AG04450 (cell line): ENCODE results near the gene FUT7. TPM values are rescaled to one million over a fixed set of nuclear protein-coding genes. Genes with fewer than 3 reads are reported as not detected.

Experiments used
- CTCF ChIA-PET: fragments of 300-600, 350-600 bp; formaldehyde crosslinking; extraction: SDS; loops from one replicate; lab custom pipeline; 2022; ENCODE audit warnings: antibody characterized with exemption, inconsistent platforms; lab: Charles Lee
- POLR2A ChIA-PET: fragments of 350-600 bp; formaldehyde crosslinking; extraction: SDS; loops from one replicate; lab custom pipeline; 2021; ENCODE audit warnings: antibody characterized with exemption, inconsistent platforms; lab: Yijun Ruan, JAX
- DNase-seq: peaks from one replicate; pipeline ENCODE4 v3.0.0-alpha.2; 2011; ENCODE audit warnings: low read depth, low spot score
- H3K27ac ChIP-seq: one replicate; pipeline ENCODE4 v1.5.1; 2012; ENCODE audit warnings: low read depth, low read length, control low read depth
- H3K27me3 ChIP-seq: one replicate; pipeline ENCODE4 v1.6.0; 2012; ENCODE audit warnings: low read length; ENCODE audit not compliant: control insufficient read depth, insufficient read depth
- H3K4me3 ChIP-seq: 2 replicates; pipeline ENCODE4 v1.5.1; 2011; ENCODE audit warnings: mild to moderate bottlenecking, low read depth, low read length, control low read depth
- H3K9me3 ChIP-seq: 2 replicates; pipeline ENCODE4 v1.5.1; 2012; ENCODE audit warnings: low read length; ENCODE audit not compliant: control insufficient read depth, insufficient read depth
- CTCF ChIP-seq: IDR thresholded peaks from 2 replicates; pipeline ENCODE4 v1.5.1; 2011; ENCODE audit warnings: low read depth, low read length, control low read depth, inconsistent platforms
- polyA minus RNA-seq: library from RNA; depleted of rRNA, polyadenylated mRNA; stranded (reverse); fragments of >200 nt; gene quantifications from 2 replicates; pipeline ENCODE4 v1.2.3, GENCODE V29; 2011; rRNA and poly(A)+ RNA removed
- polyA plus RNA-seq: library from polyadenylated mRNA; depleted of rRNA; stranded (reverse); fragments of >200 nt; gene quantifications from 2 replicates; pipeline ENCODE4 v1.2.3, GENCODE V29; 2011; rRNA removed

FUT7 gene
- polyA plus RNA-seq (not detected in 2 replicates), polyA minus RNA-seq (not detected in 2 replicates)

GRCh38 chr9:137031904-137032640 is at the start of gene FUT7:
FUT7 (minus strand) TSS chr9:137032088; CDS start chr9:137031991, 97 bp downstream.
- ChIA-PET POLR2A (interaction anchor here (0.7 kb wide), 1 partner anchor 241 kb away, joined by 3 read pairs; the partner anchor contains the start of gene TMEM141), CTCF (interaction anchor here (0.6 to 1.3 kb wide), 3 partner anchors 14 to 245 kb away, joined by 4 to 6 read pairs (median 4); no protein-coding TSS in a partner anchor)
- no peak for DNase-seq
- TF ChIP-seq CTCF, result no peak
- Histone ChIP-seq H3K27ac (no peak within 1 kb of the TSS), H3K27me3 (no peaks in the 10 kb centered on the region), H3K4me3 (no peak within 1 kb of the TSS), H3K9me3 (no peaks in the 10 kb centered on the region; the same call in 1 of the 2 replicates)

GRCh38 chr9:137080260-137081122 is 48.6 kb upstream of the FUT7 start:
- no peaks in the 10 kb centered on the region; the same call in 1 of the 2 replicates for H3K9me3 ChIP-seq
- CTCF ChIA-PET, result interaction anchor here (1.9 kb wide), 1 partner anchor 16 kb away, joined by 8 read pairs; no protein-coding TSS in a partner anchor
- TF ChIP-seq CTCF, result no peak
- H3K4me3 ChIP-seq, result no peak overlapping the region
- H3K27ac ChIP-seq, result no peak overlapping the region
- POLR2A ChIA-PET, result no interaction called here
- no peaks in the 10 kb centered on the region for H3K27me3 ChIP-seq
- DNase-seq, result no peak

- H3K9me3 ChIP-seq, result no peaks in the 10 kb centered on the region; the same call in 1 of the 2 replicates
- no peak overlapping the region for H3K27ac ChIP-seq
- H3K27me3 ChIP-seq, result no peaks in the 10 kb centered on the region
- ChIA-PET POLR2A (no interaction called here), CTCF (interaction anchor here (0.6 to 1.1 kb wide), 2 partner anchors 12 to 16 kb away, joined by 3 read pairs; no protein-coding TSS in a partner anchor)
- no peak for TF ChIP-seq CTCF
- H3K4me3 ChIP-seq, result no peak overlapping the region
- no peak for DNase-seq
These were observed 47.5 kb upstream of the FUT7 start for GRCh38 chr9:137079401-137079787.

- Histone ChIP-seq H3K4me3 (peak overlapping the region; percentile 73), H3K27ac (no peak overlapping the region), H3K27me3 (no peaks in the 10 kb centered on the region), H3K9me3 (no peaks in the 10 kb centered on the region; the same call in 1 of the 2 replicates)
- TF ChIP-seq CTCF, result no peak
- no peak for DNase-seq
- ChIA-PET POLR2A (no interaction called here), CTCF (interaction anchor here (1.1 kb wide), 1 partner anchor 15 kb away, joined by 3 read pairs; no protein-coding TSS in a partner anchor)
These were observed 47.0 kb upstream of the FUT7 start for GRCh38 chr9:137078701-137079400.
